Fibroblast of lung (primary cell): Measurements from ENCODE around the gene KLHDC7B.

Experiments
- CTCF ChIP-seq, 2 donors: IDR thresholded peaks in 1 of 2; conservative IDR thresholded peaks in 1 of 2; 1 replicate in 1 of 2; 2 replicates in 1 of 2; pipeline ENCODE4 v1.5.1; 2011 to 2012; ENCODE audit warnings: low read length in 2 of 2, control low read depth in 1 of 2, inconsistent platforms in 1 of 2, low read depth in 1 of 2, mild to moderate bottlenecking in 1 of 2
- EZH2 ChIP-seq: IDR thresholded peaks from 2 replicates; pipeline ENCODE4 v1.5.1; 2012; ENCODE audit warnings: low read length, control low read depth, mild to moderate bottlenecking; ENCODE audit errors: missing control alignments

DNA sequence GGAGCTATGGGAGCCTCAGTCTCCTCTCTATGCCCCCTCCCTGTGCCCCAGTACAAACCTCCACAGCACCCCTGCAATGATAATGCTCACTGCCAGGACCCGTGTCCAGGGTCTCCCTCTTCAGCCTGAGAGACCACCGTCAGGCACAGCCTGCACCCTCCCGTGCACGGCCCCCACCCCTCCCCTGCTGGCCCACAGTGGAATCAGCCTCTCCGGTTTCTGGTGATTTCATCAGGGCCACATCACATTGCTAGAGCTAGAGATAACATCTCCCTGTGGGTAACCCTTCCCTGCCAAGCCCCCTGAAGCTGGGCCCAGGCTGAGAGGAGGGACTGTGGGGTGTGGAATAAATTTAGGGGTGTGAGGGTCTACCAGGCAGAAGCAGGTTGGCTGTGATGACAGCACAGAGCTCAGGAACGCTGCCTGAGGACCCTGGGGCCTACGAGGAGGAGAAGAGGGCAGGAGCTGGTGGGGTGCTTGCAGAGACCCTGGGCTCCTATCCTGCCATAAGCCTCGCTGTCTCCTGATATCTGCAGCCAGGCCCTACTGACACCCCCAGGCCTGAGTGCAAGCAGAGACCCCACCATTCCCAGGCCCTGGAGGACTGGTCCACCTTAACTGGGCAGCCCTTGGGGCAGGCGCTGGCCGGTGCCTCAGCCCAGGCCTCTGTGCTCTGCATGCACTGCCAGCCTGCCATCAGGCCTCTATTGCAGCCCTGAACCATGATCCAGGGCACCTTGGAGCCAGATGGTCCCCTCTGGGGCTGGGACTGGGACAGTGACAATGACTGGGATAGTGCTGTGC, at the start of gene KLHDC7B:
- peak; percentile 16 to 31 for TF ChIP-seq CTCF (conservative IDR thresholded peaks at IDR 0.05 in 1 of 2, IDR thresholded peaks at IDR 0.05 in 1 of 2; ENCODE audit: low read depth in 1 of 2, low read length in 2 of 2)
- TF ChIP-seq EZH2: no peak
